H1 (cell line): ENCODE results near the gene CD72. TPM values are rescaled to one million over a fixed set of nuclear protein-coding genes. Genes with fewer than 3 reads are reported as not detected.
A peak's percentile ranks its signal among the peaks of the same experiment; 100 is the strongest.

Experiments used
- BCL11A ChIP-seq, 2 experiments: IDR thresholded peaks; one replicate each; pipeline ENCODE4 v1.6.1; 2011; ENCODE audit warnings: low read depth in 2 of 2, low read length in 2 of 2, mild to moderate bottlenecking in 2 of 2
- CEBPB ChIP-seq: IDR thresholded peaks from 2 replicates; pipeline ENCODE4 v1.6.1; 2012; ENCODE audit warnings: low read depth, low read length
- E2F6 ChIP-seq: IDR thresholded peaks from 2 replicates; pipeline ENCODE4 v1.6.1; 2012; ENCODE audit warnings: inconsistent platforms
- EGR1 ChIP-seq: IDR thresholded peaks from 2 replicates; pipeline ENCODE4 v1.6.1; 2011; ENCODE audit warnings: low read depth, low read length, borderline replicate concordance
- EP300 ChIP-seq, 2 experiments: IDR thresholded peaks; 1 replicate in 1 of 2; 2 replicates in 1 of 2; pipeline ENCODE4 v1.6.1; 2011 to 2012; ENCODE audit warnings: low read depth in 2 of 2, low read length in 2 of 2, mild to moderate bottlenecking in 2 of 2, borderline replicate concordance in 1 of 2, inconsistent platforms in 1 of 2, moderate library complexity in 1 of 2
- HDAC6 ChIP-seq: IDR thresholded peaks from one replicate; pipeline ENCODE4 v1.7.1; 2012; ENCODE audit warnings: low read depth, mild to moderate bottlenecking, inconsistent platforms, low read length, moderate library complexity
- JUN ChIP-seq: IDR thresholded peaks from 2 replicates; pipeline ENCODE4 v1.6.1; 2011; ENCODE audit warnings: low read depth, mild to moderate bottlenecking, improper control_type of control experiment, low read length
- KDM5A ChIP-seq: fragments of 200-600 bp; IDR thresholded peaks from 2 replicates; pipeline ENCODE4 v1.7.1; 2012; ENCODE audit warnings: mild to moderate bottlenecking, low read length, inconsistent platforms, mixed read lengths
- NANOG ChIP-seq: IDR thresholded peaks from 2 replicates; pipeline ENCODE4 v1.6.1; 2011; ENCODE audit warnings: low read length, low read depth, mild to moderate bottlenecking, inconsistent platforms; ENCODE audit not compliant: insufficient read depth, poor library complexity, severe bottlenecking
- NRF1 ChIP-seq: IDR thresholded peaks from 2 replicates; pipeline ENCODE4 v1.6.1; 2011; ENCODE audit warnings: mild to moderate bottlenecking, low read depth, low read length, improper control_type of control experiment
- PHF8 ChIP-seq: fragments of 200-600 bp; sonication (generic); conservative IDR thresholded peaks from 2 replicates; pipeline ENCODE4 v1.7.1; 2012; ENCODE audit warnings: low read depth, mild to moderate bottlenecking, inconsistent platforms, low read length, moderate library complexity
- POLR2A ChIP-seq, 2 experiments: IDR thresholded peaks; 1 replicate in 1 of 2; 2 replicates in 1 of 2; pipeline ENCODE4 v1.6.1; 2011; ENCODE audit warnings: low read depth in 2 of 2, low read length in 2 of 2, mild to moderate bottlenecking in 2 of 2; ENCODE audit errors: control extremely low read depth in 1 of 2
- POLR2AphosphoS5 ChIP-seq: IDR thresholded peaks from 2 replicates; pipeline ENCODE4 v1.6.1; 2011; ENCODE audit warnings: low read depth, low read length
- RBBP5 ChIP-seq: IDR thresholded peaks from 2 replicates; pipeline ENCODE4 v1.7.1; 2012; ENCODE audit warnings: low read depth, mild to moderate bottlenecking, inconsistent platforms, low read length, moderate library complexity, borderline replicate concordance
- RXRA ChIP-seq: IDR thresholded peaks from 2 replicates; pipeline ENCODE4 v1.6.1; 2011; ENCODE audit warnings: low read depth, mild to moderate bottlenecking, low read length, moderate library complexity; ENCODE audit not compliant: insufficient read depth
- SAP30 ChIP-seq: fragments of 300-600 bp; sonication (generic); IDR thresholded peaks from 2 replicates; pipeline ENCODE4 v1.7.1; 2012; ENCODE audit warnings: low read length, moderate library complexity, mild to moderate bottlenecking, inconsistent platforms; ENCODE audit not compliant: insufficient read depth, insufficient replicate concordance
- SIN3A ChIP-seq, 2 experiments: IDR thresholded peaks in 1 of 2; conservative IDR thresholded peaks in 1 of 2; 2 replicates each; pipeline ENCODE4 v1.6.1; 2011 to 2012; ENCODE audit warnings: low read length in 2 of 2, improper control_type of control experiment in 1 of 2, low read depth in 1 of 2, mild to moderate bottlenecking in 1 of 2
- SRF ChIP-seq: IDR thresholded peaks from 2 replicates; pipeline ENCODE4 v1.6.1; 2011; ENCODE audit warnings: mild to moderate bottlenecking, low read depth, low read length, moderate library complexity
- SUZ12 ChIP-seq: fragments of 200-600 bp; sonication (generic); IDR thresholded peaks from 2 replicates; pipeline ENCODE4 v1.6.1; 2012; ENCODE audit warnings: mild to moderate bottlenecking, inconsistent platforms, low read length, moderate library complexity, mixed read lengths
- TBP ChIP-seq: IDR thresholded peaks from 2 replicates; pipeline ENCODE4 v1.6.1; 2011; ENCODE audit warnings: low read depth, low read length, improper control_type of control experiment
- TEAD4 ChIP-seq: IDR thresholded peaks from 2 replicates; pipeline ENCODE4 v1.6.1; 2012; ENCODE audit warnings: low read depth, low read length, inconsistent platforms, mixed read lengths
- polyA plus RNA-seq, 7 experiments: library from polyadenylated mRNA; depleted of rRNA in 3 of 7; stranded (reverse) in 5 of 7; unstranded in 2 of 7; fragments of >200 nt in 5 of 7; fragments of 200-250 nt in 2 of 7; gene quantifications; 1 replicate in 5 of 7; 2 replicates in 1 of 7; 4 replicates in 1 of 7; pipeline versions ENCODE4 v1.2.1 to v1.2.3, GENCODE V29; 2011 to 2013; ENCODE audit warnings: missing spikeins in 2 of 7, mixed read lengths in 2 of 7
- total RNA-seq: library from RNA; stranded (reverse); fragmentation: NEBNext Ultra II Directional; extraction: Animal tissue kit (Norgen Biotek cat#: 25700); gene quantifications from 2 replicates; pipeline ENCODE4 v1.2.1, GENCODE V29; 2021
- TF ChIP-seq, protein P1 (sequence below): IDR thresholded peaks from 2 replicates; pipeline ENCODE4 v1.6.1; 2012; ENCODE audit warnings: low read length, inconsistent platforms

Gene CD72
- total and polyA plus RNA-seq, 2 of the 8 experiments (the other 6 are each of a cell fraction or from before 2014, with no cell fraction given), result 4.0 to 4.5 TPM

- TF ChIP-seq SIN3A (conservative IDR thresholded peaks at IDR 0.05 in 1 of 2, IDR thresholded peaks at IDR 0.05 in 1 of 2; ENCODE audit: low read depth in 1 of 2, low read length in 2 of 2) (peak; percentile 95), POLR2A (IDR thresholded peaks at IDR 0.05; ENCODE audit: control extremely low read depth in 1 of 2, low read depth in 2 of 2, low read length in 2 of 2) (peak in 1 of 2 experiments; percentile 32; a peak in 2 of 3 replicates), SUZ12 (peak; percentile 78; the same call in 1 of the 2 replicates), PHF8 (no peak), POLR2AphosphoS5 (peak; percentile 83), SAP30 (peak; percentile 79), KDM5A (no peak), EGR1 (peak; percentile 98), CEBPB (peak; percentile 41; the same call in 1 of the 2 replicates), SRF (no peak), NRF1 (no peak), E2F6 (peak; percentile 99), NANOG (no peak), BCL11A (IDR thresholded peaks at IDR 0.05; ENCODE audit: low read depth in 2 of 2, low read length in 2 of 2) (no peak), TEAD4 (peak; percentile 80; the same call in 1 of the 2 replicates), JUN (no peak), EP300 (IDR thresholded peaks at IDR 0.05; ENCODE audit: borderline replicate concordance in 1 of 2, low read depth in 2 of 2, low read length in 2 of 2) (peak in 1 of 2 experiments; percentile 91; a peak in 1 of 3 replicates), RBBP5 (peak; percentile 36), RXRA (no peak), TBP (peak; percentile 100), HDAC6 (no peak)
- TF ChIP-seq, protein P1, sequence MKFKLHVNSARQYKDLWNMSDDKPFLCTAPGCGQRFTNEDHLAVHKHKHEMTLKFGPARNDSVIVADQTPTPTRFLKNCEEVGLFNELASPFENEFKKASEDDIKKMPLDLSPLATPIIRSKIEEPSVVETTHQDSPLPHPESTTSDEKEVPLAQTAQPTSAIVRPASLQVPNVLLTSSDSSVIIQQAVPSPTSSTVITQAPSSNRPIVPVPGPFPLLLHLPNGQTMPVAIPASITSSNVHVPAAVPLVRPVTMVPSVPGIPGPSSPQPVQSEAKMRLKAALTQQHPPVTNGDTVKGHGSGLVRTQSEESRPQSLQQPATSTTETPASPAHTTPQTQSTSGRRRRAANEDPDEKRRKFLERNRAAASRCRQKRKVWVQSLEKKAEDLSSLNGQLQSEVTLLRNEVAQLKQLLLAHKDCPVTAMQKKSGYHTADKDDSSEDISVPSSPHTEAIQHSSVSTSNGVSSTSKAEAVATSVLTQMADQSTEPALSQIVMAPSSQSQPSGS, result peak; percentile 15; the same call in 1 of the 2 replicates
Measured at GRCh38 chr9:35657546-35658136, 39.4 kb upstream of the CD72 start, which contains the start of gene RMRP (continued).
